Smooth muscle cell of the brain vasculature (primary cell): Measurements from ENCODE around the gene POC1A.

ENCODE experiments used
- DNase-seq: peaks from one replicate; pipeline ENCODE4 v3.0.0-alpha.2; 2012; ENCODE audit warnings: low read depth, low spot score

Gene POC1A

DNA sequence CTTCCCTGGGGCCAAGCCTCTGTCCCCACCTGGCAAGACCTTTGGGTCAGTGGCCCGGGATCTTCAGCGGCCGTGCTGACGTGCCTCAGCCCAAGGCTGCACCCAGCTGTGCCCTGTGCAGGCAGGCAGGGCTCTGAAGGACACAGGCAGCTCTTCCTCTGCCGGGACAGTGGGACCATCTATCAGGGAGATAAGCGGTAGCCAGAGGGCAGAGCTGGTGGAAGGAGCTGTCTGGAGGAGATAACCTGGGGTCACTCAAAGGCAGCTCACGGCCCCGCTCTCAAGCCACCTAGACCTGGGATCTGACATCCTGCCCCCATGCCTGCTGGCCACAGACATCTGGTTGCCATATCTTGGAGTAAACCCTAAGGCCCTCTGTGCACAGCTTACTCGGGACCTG, 125.2 kb downstream of the POC1A start:
- DNase-seq = no peak

- no peak for DNase-seq
Measured at GRCh38 chr3:52028572-52028971, 125.7 kb downstream of the POC1A start.

GRCh38 chr3:52026041-52026440, 128.2 kb downstream of the POC1A start:
- no peak for DNase-seq

GRCh38 chr3:52025453-52025852, 128.8 kb downstream of the POC1A start:
- DNase-seq = no peak
